Right lobe of liver (tissue), 4 donors: ENCODE results near the gene DSCAML1.

Source experiments
- CTCF ChIP-seq, 4 donors: fragments of 200-600 bp in 3 of 4; fragments of 450-650 bp in 1 of 4; IDR thresholded peaks; one replicate each; pipeline versions ENCODE4 v1.5.1 to v1.8.0; 2016 to 2022; ENCODE audit warnings: antibody characterized with exemption in 4 of 4, mild to moderate bottlenecking in 2 of 4
- POLR2A ChIP-seq: fragments of 450-650 bp; IDR thresholded peaks from one replicate; pipeline ENCODE4 v1.6.1; 2017; ENCODE audit warnings: antibody characterized with exemption, mild to moderate bottlenecking
- donor health status: DM: no; HTN: no; CAD: no.
- donor health status: DM: no; HTN: no; CAD: no.
- donor health status: DM: no; HTN: yes; CAD: no.

DNA sequence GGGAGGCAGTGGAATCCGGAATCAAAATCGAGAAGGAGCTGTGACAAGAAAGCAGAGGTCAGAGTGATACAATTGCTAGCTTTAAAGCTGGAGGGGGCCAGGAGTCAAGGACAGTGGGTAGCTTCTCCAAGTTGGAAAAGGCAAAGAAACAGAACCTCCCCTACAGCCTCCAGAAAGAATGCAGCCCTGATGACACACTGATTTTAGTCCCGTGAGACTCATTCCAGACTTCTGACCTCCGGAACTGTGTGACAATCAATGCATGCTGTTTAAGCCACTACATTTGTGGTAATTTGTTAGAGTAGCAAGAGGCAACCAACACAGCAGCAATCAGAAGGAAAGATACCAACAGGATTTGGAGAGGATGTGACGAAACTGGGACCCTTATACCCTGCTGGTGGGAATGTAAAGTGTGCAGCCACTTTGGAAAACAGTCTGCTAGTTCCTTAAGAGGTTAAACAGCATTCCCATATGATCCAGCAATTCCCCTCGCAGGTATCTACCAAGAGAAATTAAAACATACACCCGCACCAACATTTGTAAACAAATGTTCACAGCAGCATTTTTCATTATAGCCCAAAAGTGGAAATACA lies 66.7 kb downstream of the DSCAML1 start:
- TF ChIP-seq CTCF (IDR thresholded peaks at IDR 0.05) (no peak), POLR2A (no peak)
